ENCODE measurements around the gene EFHD2. TPM values are rescaled to one million over a fixed set of nuclear protein-coding genes. Genes with fewer than 3 reads are reported as not detected.
A peak's percentile ranks its signal among the peaks of the same experiment; 100 is the strongest.

The EFHD2 gene
- total RNA-seq, 2 donors from 2014 or later = 69.9 to 281 TPM

DNA sequence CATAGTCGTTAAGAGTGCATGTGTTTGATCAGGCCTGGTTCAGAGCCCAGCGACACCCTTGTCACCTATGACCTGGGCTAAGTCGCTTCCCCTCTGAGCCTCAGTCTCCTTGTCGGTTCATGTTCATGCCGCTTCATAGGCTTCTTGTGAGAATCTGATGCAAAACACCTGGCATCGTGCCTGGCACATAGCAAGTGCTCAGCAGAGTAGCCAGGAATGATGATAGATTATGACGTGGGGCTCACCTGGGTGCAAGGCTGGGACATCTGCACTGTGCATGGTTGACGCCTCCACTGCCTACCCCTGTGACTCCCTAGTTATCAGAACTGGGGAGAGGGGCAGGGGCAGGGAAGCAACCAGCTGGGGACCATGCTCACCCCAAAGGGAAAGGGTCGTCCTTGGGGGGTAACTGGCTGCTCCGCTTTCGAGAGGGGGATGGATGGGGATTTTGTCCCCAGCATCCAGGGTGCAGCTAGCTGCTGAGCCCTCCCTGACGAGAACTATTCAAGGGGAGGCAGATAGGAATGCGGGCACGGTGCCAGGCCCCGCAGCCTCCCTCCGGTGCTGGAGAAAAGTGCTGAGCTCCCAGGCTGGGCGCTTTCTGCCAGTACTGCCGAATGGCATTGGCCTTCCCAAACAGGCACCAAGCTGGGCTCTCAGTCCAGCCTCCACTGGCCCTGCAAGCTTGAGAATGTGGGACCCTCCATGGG, 9.3 kb downstream of the EFHD2 start:
- WGBS = 64% methylated on average over 18 of the region's 18 CpGs
- Histone ChIP-seq H3K4me1 (replicated peaks) (peaks cover 12% of the 10 kb centered on the region), H3K4me3 (no peak overlapping the region), H3K9me3 (no peaks in the 10 kb centered on the region), H3K36me3 (no peaks in the 10 kb centered on the region), H3K27ac (no peak overlapping the region), H3K27me3 (replicated peaks; ENCODE audit: insufficient read depth) (no peaks in the 10 kb centered on the region)
- intact Hi-C loops (cut with DNase I) = no loop called here
- DNase-seq (ENCODE audit: low spot score) = no peak
- TF ChIP-seq POLR2A (IDR thresholded peaks at IDR 0.05) (no peak), POLR2AphosphoS5 (IDR thresholded peaks at IDR 0.05) (no peak)
- TF ChIP-seq, protein P1, sequence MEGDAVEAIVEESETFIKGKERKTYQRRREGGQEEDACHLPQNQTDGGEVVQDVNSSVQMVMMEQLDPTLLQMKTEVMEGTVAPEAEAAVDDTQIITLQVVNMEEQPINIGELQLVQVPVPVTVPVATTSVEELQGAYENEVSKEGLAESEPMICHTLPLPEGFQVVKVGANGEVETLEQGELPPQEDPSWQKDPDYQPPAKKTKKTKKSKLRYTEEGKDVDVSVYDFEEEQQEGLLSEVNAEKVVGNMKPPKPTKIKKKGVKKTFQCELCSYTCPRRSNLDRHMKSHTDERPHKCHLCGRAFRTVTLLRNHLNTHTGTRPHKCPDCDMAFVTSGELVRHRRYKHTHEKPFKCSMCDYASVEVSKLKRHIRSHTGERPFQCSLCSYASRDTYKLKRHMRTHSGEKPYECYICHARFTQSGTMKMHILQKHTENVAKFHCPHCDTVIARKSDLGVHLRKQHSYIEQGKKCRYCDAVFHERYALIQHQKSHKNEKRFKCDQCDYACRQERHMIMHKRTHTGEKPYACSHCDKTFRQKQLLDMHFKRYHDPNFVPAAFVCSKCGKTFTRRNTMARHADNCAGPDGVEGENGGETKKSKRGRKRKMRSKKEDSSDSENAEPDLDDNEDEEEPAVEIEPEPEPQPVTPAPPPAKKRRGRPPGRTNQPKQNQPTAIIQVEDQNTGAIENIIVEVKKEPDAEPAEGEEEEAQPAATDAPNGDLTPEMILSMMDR (IDR thresholded peaks at IDR 0.05) = no peak

DNA sequence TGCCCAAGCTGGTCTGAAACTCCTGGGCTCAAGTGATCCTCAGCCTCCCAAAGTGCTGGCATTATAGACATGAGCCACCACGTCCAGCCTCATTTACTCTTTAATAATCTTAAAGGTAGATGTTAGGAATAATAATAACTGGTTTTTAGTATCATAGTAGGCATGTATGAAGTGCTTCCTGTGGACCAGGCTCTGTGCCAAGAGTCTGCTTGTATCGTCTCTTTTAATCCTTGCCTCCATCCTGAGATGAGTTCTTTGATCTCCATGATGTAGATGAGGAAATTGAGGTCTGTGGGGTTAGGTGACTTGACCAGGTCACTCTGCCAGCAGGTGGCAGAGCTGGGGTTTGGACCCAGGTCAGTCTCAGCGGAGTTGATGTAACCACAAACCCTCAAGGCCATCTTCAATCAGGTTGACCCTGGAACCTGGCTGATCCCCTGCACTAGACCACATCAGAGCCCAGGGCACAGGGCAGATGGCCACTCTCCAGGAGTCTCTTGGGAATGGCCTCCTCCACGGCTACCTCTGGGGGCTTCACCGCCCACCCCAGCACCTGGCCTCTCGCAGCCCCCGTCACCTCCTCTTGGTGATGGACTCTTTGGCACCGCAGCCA, 11.3 kb downstream of the EFHD2 start:
- intact Hi-C loops (cut with DNase I) = no loop called here
- DNase-seq (ENCODE audit: low spot score) = no peak
- Histone ChIP-seq H3K4me3 (no peak overlapping the region), H3K4me1 (replicated peaks) (peaks cover 9% of the 10 kb centered on the region), H3K27ac (no peak overlapping the region), H3K27me3 (replicated peaks; ENCODE audit: insufficient read depth) (no peaks in the 10 kb centered on the region), H3K9me3 (no peaks in the 10 kb centered on the region), H3K36me3 (no peaks in the 10 kb centered on the region)
- TF ChIP-seq POLR2A (IDR thresholded peaks at IDR 0.05) = no peak
- TF ChIP-seq, protein P1 (IDR thresholded peaks at IDR 0.05) = no peak
- no peak for TF ChIP-seq POLR2AphosphoS5 (IDR thresholded peaks at IDR 0.05)
- WGBS = 95% methylated on average over 8 of the region's 8 CpGs

DNA sequence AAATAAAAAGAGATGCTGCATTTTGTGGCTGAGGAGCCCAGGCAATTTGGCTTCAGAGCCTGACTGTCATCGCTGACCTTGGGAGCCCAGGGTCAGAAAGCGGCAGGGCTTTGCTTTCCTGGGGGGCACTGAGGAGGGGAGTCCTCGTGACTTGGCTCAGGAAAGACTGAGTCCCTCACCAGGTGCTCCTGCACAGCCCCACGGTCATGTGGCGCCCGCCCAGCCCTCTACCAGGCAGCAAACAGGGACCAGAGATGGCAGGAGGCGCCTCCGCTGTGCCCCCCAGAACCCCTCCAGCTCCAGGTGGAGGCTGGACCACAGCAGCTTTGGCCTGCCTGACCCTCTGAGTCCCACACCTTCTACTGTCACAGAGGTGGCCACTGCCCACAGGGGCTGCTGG, 13.2 kb downstream of the EFHD2 start:
- 98% methylated on average over 8 of the region's 8 CpGs for WGBS
- Histone ChIP-seq H3K9me3 (no peaks in the 10 kb centered on the region), H3K36me3 (no peaks in the 10 kb centered on the region), H3K4me1 (replicated peaks) (peaks cover 6% of the 10 kb centered on the region), H3K27ac (peak overlapping the region in 1 of 2 donors; percentile 78), H3K27me3 (replicated peaks; ENCODE audit: insufficient read depth) (no peaks in the 10 kb centered on the region), H3K4me3 (no peak overlapping the region)
- DNase-seq (ENCODE audit: low spot score) = no peak
- TF ChIP-seq POLR2AphosphoS5 (IDR thresholded peaks at IDR 0.05) = no peak
- TF ChIP-seq POLR2A (IDR thresholded peaks at IDR 0.05) = no peak
- TF ChIP-seq, protein P1 (IDR thresholded peaks at IDR 0.05) = no peak
- intact Hi-C loops (cut with DNase I) = no loop called here

DNA sequence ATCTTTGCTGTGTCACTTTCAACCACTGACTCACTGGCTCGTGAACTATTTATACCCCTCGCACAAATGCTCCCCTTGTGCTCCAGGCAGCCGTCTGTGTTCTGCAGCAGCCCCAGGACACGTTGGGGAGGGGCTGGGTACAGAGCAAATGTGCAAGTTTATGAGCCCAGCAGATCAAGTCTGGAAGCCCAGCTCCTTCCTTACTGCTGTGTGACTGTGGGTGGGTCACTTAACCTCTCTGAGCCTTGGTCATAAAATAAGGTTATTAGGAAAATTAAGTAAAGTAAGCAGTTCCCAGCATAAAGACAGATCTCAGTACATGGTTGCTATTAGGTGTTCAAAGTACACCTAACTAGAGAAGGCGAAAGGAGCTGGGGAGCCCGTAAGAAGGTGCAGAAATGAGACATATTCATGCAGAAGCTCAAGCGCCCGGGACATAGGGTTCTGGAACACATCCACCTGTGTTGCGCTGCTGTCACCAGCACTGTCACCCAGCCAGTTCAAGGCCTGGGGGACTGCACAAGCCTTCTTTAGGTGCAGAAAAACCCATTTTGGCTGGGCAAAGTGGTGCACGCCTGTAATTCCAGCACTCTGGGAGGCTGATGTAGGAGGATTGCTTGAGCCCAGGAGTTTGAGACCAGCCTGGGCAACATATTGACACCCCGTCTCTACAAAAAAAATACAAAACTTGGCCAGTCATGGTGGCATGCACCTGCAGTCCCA, 13.8 kb downstream of the EFHD2 start:
- H3K9me3 ChIP-seq = no peaks in the 10 kb centered on the region
- peak overlapping the region; percentile 68 to 78 for H3K27ac ChIP-seq
- no peaks in the 10 kb centered on the region for H3K27me3 ChIP-seq (replicated peaks; ENCODE audit: insufficient read depth)
- 83% methylated on average over 11 of the region's 11 CpGs for WGBS
- TF ChIP-seq POLR2A (IDR thresholded peaks at IDR 0.05) (no peak), POLR2AphosphoS5 (IDR thresholded peaks at IDR 0.05) (no peak)
- TF ChIP-seq, protein P1 (IDR thresholded peaks at IDR 0.05) = no peak
- DNase-seq (ENCODE audit: low spot score) = no peak
- H3K36me3 ChIP-seq = no peaks in the 10 kb centered on the region
- H3K4me1 ChIP-seq (replicated peaks) = peaks cover 6% of the 10 kb centered on the region
- intact Hi-C loops (cut with DNase I) = no loop called here
- no peak overlapping the region for H3K4me3 ChIP-seq

Data from prostate gland (tissue), 2 donors.